OCI-LY1 (cell line): ENCODE results near the gene COMMD2.

ENCODE experiments used
- H2AFZ ChIP-seq: fragments of 200-600 bp; sonication (generic), shearing (Covaris generic); 2 replicates; pipeline ENCODE4 v1.6.0; 2014; ENCODE audit warnings: antibody characterized with exemption, mild to moderate bottlenecking, low read length
- H3F3A ChIP-seq: fragments of 200-600 bp; sonication (generic), shearing (Covaris generic); 2 replicates; pipeline ENCODE4 v1.6.0; 2014; ENCODE audit warnings: mild to moderate bottlenecking, antibody characterized with exemption, low read length, moderate library complexity; ENCODE audit not compliant: insufficient read depth
- H3K27ac ChIP-seq: fragments of 200-600 bp; sonication (generic); 2 replicates; pipeline ENCODE4 v1.5.1; 2014; ENCODE audit warnings: low read length, mixed run types, mild to moderate bottlenecking, low read depth; ENCODE audit not compliant: poor library complexity, severe bottlenecking
- H3K27me3 ChIP-seq: fragments of 200-600 bp; sonication (generic); 2 replicates; pipeline ENCODE4 v1.6.0; 2014; ENCODE audit warnings: antibody characterized with exemption, mild to moderate bottlenecking, low read length, moderate library complexity; ENCODE audit not compliant: insufficient read depth
- H3K36me3 ChIP-seq: fragments of 200-600 bp; sonication (generic); 2 replicates; pipeline ENCODE4 v1.6.1; 2014; ENCODE audit warnings: mild to moderate bottlenecking, antibody characterized with exemption, low read length, moderate library complexity, mixed read lengths; ENCODE audit not compliant: insufficient read depth
- H3K4me1 ChIP-seq: fragments of 200-600 bp; sonication (generic); 2 replicates; pipeline ENCODE4 v1.5.1; 2014; ENCODE audit warnings: mild to moderate bottlenecking, low read length, moderate library complexity; ENCODE audit not compliant: insufficient read depth, severe bottlenecking
- H3K4me2 ChIP-seq: fragments of 200-600 bp; sonication (generic), shearing (Covaris generic); 2 replicates; pipeline ENCODE4 v1.6.1; 2014; ENCODE audit warnings: low read length
- H3K4me3 ChIP-seq: fragments of 200-600 bp; sonication (generic); 2 replicates; pipeline ENCODE4 v1.5.1; 2014; ENCODE audit warnings: low read length, low read depth, mild to moderate bottlenecking, mixed read lengths; ENCODE audit not compliant: poor library complexity, severe bottlenecking
- H3K79me2 ChIP-seq: fragments of 200-600 bp; shearing (Covaris generic); 2 replicates; pipeline ENCODE4 v1.6.1; 2016; ENCODE audit warnings: mixed run types, low read length, mixed read lengths; ENCODE audit not compliant: insufficient read depth
- H3K9ac ChIP-seq: fragments of 200-600 bp; sonication (generic), shearing (Covaris generic); 2 replicates; pipeline ENCODE4 v1.6.1; 2014; ENCODE audit warnings: mild to moderate bottlenecking, low read length, mixed read lengths
- H3K9me2 ChIP-seq: fragments of 200-600 bp; sonication (generic), shearing (Covaris generic); 2 replicates; pipeline ENCODE4 v1.6.1; 2014; ENCODE audit warnings: low read depth, mild to moderate bottlenecking, low read length, mixed read lengths
- H3K9me3 ChIP-seq: fragments of 200-600 bp; shearing (Covaris generic); 2 replicates; pipeline ENCODE4 v1.6.1; 2014; ENCODE audit warnings: low read length, mixed read lengths
- H4K20me1 ChIP-seq: fragments of 200-600 bp; sonication (generic), shearing (Covaris generic); 2 replicates; pipeline ENCODE4 v1.6.0; 2016; ENCODE audit warnings: mild to moderate bottlenecking, low read length; ENCODE audit not compliant: insufficient read depth
- EZH2 ChIP-seq: fragments of 200-600 bp; sonication (generic), shearing (Covaris generic); IDR thresholded peaks from 2 replicates; pipeline ENCODE4 v1.8.0; 2017; ENCODE audit warnings: borderline replicate concordance, mixed run types, mild to moderate bottlenecking, antibody characterized with exemption, low read length, moderate library complexity, mixed read lengths
- TF ChIP-seq, protein P1 (sequence below): fragments of 200-600 bp; sonication (generic), shearing (Covaris generic); IDR thresholded peaks from 2 replicates; pipeline ENCODE4 v1.5.1; 2017; ENCODE audit warnings: mild to moderate bottlenecking, antibody characterized with exemption, low read length, moderate library complexity, mixed read lengths

COMMD2 gene

DNA sequence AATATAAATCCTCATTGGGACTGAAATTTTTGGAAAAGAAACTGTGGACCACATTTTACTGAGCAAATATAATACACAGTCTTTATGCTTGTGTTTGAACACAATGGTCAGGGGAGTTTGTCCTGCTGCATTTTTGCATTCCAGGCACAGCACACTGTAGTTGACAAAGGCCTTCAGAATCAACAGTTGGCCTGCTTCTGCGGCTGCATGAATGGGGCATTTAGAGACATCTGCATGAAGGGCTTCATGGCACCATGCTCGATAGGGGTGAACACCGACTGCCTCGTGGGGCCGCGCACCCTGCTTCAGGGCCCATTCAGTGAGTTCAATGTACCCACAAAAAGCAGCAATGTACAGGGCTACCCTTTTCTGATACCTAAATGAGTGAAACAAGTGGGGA is 15.4 kb upstream of the COMMD2 start:
- no peak overlapping the region for H3K4me2 ChIP-seq
- no peaks in the 10 kb centered on the region for H3K79me2 ChIP-seq
- no peak for TF ChIP-seq EZH2
- TF ChIP-seq, protein P1, sequence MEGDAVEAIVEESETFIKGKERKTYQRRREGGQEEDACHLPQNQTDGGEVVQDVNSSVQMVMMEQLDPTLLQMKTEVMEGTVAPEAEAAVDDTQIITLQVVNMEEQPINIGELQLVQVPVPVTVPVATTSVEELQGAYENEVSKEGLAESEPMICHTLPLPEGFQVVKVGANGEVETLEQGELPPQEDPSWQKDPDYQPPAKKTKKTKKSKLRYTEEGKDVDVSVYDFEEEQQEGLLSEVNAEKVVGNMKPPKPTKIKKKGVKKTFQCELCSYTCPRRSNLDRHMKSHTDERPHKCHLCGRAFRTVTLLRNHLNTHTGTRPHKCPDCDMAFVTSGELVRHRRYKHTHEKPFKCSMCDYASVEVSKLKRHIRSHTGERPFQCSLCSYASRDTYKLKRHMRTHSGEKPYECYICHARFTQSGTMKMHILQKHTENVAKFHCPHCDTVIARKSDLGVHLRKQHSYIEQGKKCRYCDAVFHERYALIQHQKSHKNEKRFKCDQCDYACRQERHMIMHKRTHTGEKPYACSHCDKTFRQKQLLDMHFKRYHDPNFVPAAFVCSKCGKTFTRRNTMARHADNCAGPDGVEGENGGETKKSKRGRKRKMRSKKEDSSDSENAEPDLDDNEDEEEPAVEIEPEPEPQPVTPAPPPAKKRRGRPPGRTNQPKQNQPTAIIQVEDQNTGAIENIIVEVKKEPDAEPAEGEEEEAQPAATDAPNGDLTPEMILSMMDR: no peak
- H3K27me3 ChIP-seq: no peaks in the 10 kb centered on the region
- H3K9me3 ChIP-seq: no peaks in the 10 kb centered on the region
- no peaks in the 10 kb centered on the region for H3K4me1 ChIP-seq
- no peak overlapping the region for H2AFZ ChIP-seq
- H3K4me3 ChIP-seq: no peak overlapping the region
- H4K20me1 ChIP-seq: no peaks in the 10 kb centered on the region
- no peaks in the 10 kb centered on the region for H3K9me2 ChIP-seq
- H3K9ac ChIP-seq: no peak overlapping the region
- H3F3A ChIP-seq: no peaks in the 10 kb centered on the region
- no peak overlapping the region for H3K27ac ChIP-seq
- H3K36me3 ChIP-seq: no peaks in the 10 kb centered on the region

DNA sequence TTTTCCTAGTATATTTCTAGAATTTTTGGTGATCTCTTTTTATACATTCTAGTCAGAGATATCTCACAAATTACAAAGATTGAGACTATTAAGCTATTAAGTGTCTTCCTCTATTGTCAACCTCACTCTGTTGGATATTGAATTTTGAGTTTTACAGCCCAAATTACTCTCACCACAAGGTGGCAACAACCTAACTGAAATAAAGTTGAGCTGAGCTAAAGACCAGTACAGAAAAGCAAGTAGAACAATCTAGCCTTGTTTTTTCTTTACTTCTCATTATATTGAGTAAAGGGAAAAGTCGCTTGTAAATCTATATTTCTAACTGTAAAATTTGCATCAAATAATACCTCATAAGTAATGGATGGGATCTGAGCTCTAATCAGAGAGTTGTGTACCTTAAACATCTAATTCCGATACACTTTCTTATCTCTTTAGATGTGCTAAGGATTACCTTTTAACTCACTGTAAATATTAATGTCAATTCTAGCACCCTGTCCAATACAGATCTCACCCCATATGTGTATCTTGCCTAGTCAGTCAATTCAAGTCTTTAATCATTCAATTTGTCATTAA is 13.6 kb upstream of the COMMD2 start:
- Histone ChIP-seq H3K4me2 (no peak overlapping the region), H3F3A (no peaks in the 10 kb centered on the region), H3K27me3 (no peaks in the 10 kb centered on the region; the same call in 1 of the 2 replicates), H3K36me3 (no peaks in the 10 kb centered on the region), H3K9ac (no peak overlapping the region), H3K27ac (no peak overlapping the region), H3K9me3 (no peaks in the 10 kb centered on the region), H3K4me3 (no peak overlapping the region), H4K20me1 (no peaks in the 10 kb centered on the region), H3K79me2 (no peaks in the 10 kb centered on the region), H3K4me1 (no peaks in the 10 kb centered on the region), H2AFZ (no peak overlapping the region), H3K9me2 (no peaks in the 10 kb centered on the region)
- TF ChIP-seq EZH2: no peak
- TF ChIP-seq, protein P1: peak; percentile 74

DNA sequence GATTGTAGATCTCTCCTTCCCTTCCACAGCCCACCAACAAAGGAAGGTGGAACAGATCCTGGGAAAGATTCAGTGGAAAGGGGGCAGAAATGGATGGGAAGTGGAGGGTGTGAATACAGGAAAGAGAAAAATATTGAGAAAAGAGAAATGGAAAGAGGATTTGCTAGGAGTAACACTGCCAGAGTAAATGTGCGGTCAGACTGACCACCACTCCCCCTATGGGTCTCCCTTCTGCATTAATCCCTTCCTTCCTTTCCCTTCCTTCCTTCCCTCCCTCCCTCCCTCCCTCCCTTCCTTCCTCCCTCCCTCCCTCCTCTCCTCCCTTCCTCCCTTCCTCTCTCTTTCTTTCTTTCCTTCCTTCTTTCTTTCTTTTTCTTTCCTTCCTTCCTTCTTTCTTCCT is 12.0 kb upstream of the COMMD2 start:
- TF ChIP-seq, protein P1: no peak
- TF ChIP-seq EZH2: no peak
- no peaks in the 10 kb centered on the region for H3K79me2 ChIP-seq
- no peaks in the 10 kb centered on the region for H3K4me1 ChIP-seq
- no peak overlapping the region for H2AFZ ChIP-seq
- H3K4me2 ChIP-seq: no peak overlapping the region
- H3K9me2 ChIP-seq: no peaks in the 10 kb centered on the region
- no peaks in the 10 kb centered on the region for H3K9me3 ChIP-seq
- no peak overlapping the region for H3K27ac ChIP-seq
- H3K27me3 ChIP-seq: no peaks in the 10 kb centered on the region; the same call in 1 of the 2 replicates
- H3K36me3 ChIP-seq: no peaks in the 10 kb centered on the region
- H3F3A ChIP-seq: no peaks in the 10 kb centered on the region
- H3K9ac ChIP-seq: no peak overlapping the region
- H3K4me3 ChIP-seq: no peak overlapping the region
- no peaks in the 10 kb centered on the region for H4K20me1 ChIP-seq
